ENCODE data around the gene EDC4. TPM values are rescaled to one million over a fixed set of nuclear protein-coding genes. Genes with fewer than 3 reads are reported as not detected.

EDC4 gene
- total and polyA plus RNA-seq, 2 of the 13 experiments (the other 11 are each of a cell fraction or from before 2014, with no cell fraction given): 51.4 to 59.1 TPM

GRCh38 chr16:67847064-67847861 is 25.6 kb upstream of the EDC4 start, which contains the start of gene CENPT (continued):
- no peak for TF ChIP-seq KDM5B (CRISPR knock-in tag; IDR thresholded peaks at IDR 0.05; ENCODE audit: borderline replicate concordance)
- TF ChIP-seq ZFAT (CRISPR knock-in tag; conservative IDR thresholded peaks at IDR 0.05): peak; percentile 24; the same call in 1 of the 2 replicates
- TF ChIP-seq, protein P1, sequence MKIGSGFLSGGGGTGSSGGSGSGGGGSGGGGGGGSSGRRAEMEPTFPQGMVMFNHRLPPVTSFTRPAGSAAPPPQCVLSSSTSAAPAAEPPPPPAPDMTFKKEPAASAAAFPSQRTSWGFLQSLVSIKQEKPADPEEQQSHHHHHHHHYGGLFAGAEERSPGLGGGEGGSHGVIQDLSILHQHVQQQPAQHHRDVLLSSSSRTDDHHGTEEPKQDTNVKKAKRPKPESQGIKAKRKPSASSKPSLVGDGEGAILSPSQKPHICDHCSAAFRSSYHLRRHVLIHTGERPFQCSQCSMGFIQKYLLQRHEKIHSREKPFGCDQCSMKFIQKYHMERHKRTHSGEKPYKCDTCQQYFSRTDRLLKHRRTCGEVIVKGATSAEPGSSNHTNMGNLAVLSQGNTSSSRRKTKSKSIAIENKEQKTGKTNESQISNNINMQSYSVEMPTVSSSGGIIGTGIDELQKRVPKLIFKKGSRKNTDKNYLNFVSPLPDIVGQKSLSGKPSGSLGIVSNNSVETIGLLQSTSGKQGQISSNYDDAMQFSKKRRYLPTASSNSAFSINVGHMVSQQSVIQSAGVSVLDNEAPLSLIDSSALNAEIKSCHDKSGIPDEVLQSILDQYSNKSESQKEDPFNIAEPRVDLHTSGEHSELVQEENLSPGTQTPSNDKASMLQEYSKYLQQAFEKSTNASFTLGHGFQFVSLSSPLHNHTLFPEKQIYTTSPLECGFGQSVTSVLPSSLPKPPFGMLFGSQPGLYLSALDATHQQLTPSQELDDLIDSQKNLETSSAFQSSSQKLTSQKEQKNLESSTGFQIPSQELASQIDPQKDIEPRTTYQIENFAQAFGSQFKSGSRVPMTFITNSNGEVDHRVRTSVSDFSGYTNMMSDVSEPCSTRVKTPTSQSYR (CRISPR knock-in tag; IDR thresholded peaks at IDR 0.05; ENCODE audit: borderline replicate concordance): no peak
- no peak for TF ChIP-seq ATF4 (CRISPR knock-in tag; IDR thresholded peaks at IDR 0.05)
- no peak for TF ChIP-seq ZNF337 (CRISPR knock-in tag; IDR thresholded peaks at IDR 0.05; ENCODE audit: borderline replicate concordance, low read depth)
- no peak for TF ChIP-seq SRSF1 (optimal IDR thresholded peaks at IDR 0.05; ENCODE audit: low read depth, low read length)
- no peak for TF ChIP-seq HOMEZ (CRISPR knock-in tag; IDR thresholded peaks at IDR 0.05; ENCODE audit: low read depth)
- TF ChIP-seq, protein P2, sequence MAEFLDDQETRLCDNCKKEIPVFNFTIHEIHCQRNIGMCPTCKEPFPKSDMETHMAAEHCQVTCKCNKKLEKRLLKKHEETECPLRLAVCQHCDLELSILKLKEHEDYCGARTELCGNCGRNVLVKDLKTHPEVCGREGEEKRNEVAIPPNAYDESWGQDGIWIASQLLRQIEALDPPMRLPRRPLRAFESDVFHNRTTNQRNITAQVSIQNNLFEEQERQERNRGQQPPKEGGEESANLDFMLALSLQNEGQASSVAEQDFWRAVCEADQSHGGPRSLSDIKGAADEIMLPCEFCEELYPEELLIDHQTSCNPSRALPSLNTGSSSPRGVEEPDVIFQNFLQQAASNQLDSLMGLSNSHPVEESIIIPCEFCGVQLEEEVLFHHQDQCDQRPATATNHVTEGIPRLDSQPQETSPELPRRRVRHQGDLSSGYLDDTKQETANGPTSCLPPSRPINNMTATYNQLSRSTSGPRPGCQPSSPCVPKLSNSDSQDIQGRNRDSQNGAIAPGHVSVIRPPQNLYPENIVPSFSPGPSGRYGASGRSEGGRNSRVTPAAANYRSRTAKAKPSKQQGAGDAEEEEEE (CRISPR knock-in tag; IDR thresholded peaks at IDR 0.05; ENCODE audit: borderline replicate concordance): no peak
- 0 out of 2 replicates have a peak, but pooled peaks have one; percentile 34 for TF ChIP-seq ZIK1 (CRISPR knock-in tag; IDR thresholded peaks at IDR 0.05; ENCODE audit: borderline replicate concordance, low read depth)
- TF ChIP-seq REXO4 (CRISPR knock-in tag; IDR thresholded peaks at IDR 0.05; ENCODE audit: borderline replicate concordance): 0 out of 2 replicates have a peak, but pooled peaks have one; percentile 62
- no peak for TF ChIP-seq LRRFIP1 (CRISPR knock-in tag; conservative IDR thresholded peaks at IDR 0.05)
- TF ChIP-seq MTERF4 (CRISPR knock-in tag; IDR thresholded peaks at IDR 0.05): 0 out of 2 replicates have a peak, but pooled peaks have one; percentile 41
- TF ChIP-seq, protein P3, sequence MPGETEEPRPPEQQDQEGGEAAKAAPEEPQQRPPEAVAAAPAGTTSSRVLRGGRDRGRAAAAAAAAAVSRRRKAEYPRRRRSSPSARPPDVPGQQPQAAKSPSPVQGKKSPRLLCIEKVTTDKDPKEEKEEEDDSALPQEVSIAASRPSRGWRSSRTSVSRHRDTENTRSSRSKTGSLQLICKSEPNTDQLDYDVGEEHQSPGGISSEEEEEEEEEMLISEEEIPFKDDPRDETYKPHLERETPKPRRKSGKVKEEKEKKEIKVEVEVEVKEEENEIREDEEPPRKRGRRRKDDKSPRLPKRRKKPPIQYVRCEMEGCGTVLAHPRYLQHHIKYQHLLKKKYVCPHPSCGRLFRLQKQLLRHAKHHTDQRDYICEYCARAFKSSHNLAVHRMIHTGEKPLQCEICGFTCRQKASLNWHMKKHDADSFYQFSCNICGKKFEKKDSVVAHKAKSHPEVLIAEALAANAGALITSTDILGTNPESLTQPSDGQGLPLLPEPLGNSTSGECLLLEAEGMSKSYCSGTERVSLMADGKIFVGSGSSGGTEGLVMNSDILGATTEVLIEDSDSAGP (CRISPR knock-in tag; IDR thresholded peaks at IDR 0.05; ENCODE audit: borderline replicate concordance): no peak
- TF ChIP-seq MBNL3 (CRISPR knock-in tag; conservative IDR thresholded peaks at IDR 0.05): no peak
